Sciatic nerve (tissue), 2 donors: Measurements from ENCODE around the gene TMEM128. TPM values are rescaled to one million over a fixed set of nuclear protein-coding genes. Genes with fewer than 3 reads are reported as not detected.
"Not testable (repeated sequence)": the region's sequence is repeated elsewhere in the genome, so short reads cannot be mapped to it uniquely, and the experiment has no call there.

Source experiments
- ATAC-seq: fragments of 200-7000 bp; cut with Tn5 transposase; one replicate; pipeline ENCODE4 v1.9.1; 2020; ENCODE audit warnings: mild to moderate bottlenecking, moderate library complexity
- DNase-seq: peaks from one replicate; pipeline ENCODE4 v3.0.0-alpha.2; 2020; ENCODE audit warnings: low spot score
- intact Hi-C: fragments of 100-400 bp; cut with DNase I; formaldehyde crosslinking; loops from one replicate; pipeline ENCODE4 v1.14.2; 2022
- total RNA-seq: library from RNA; stranded (reverse); fragmentation: NEBNext Ultra II Directional; extraction: Animal tissue kit (Norgen Biotek cat#: 25700); gene quantifications from one replicate; pipeline ENCODE4 v1.2.1, GENCODE V29; 2021
- donor health status: DM: no; HTN: no; CAD: no.
- donor health status: DM: no; HTN: no; CAD: no.

TMEM128 gene
- total RNA-seq, 1 donor from 2014 or later = 21.1 TPM

- no peak for ATAC-seq
- intact Hi-C loops = no loop called here
- no peak for DNase-seq
These were observed 41.8 kb downstream of the TMEM128 start for GRCh38 chr4:4206204-4206603.

DNA sequence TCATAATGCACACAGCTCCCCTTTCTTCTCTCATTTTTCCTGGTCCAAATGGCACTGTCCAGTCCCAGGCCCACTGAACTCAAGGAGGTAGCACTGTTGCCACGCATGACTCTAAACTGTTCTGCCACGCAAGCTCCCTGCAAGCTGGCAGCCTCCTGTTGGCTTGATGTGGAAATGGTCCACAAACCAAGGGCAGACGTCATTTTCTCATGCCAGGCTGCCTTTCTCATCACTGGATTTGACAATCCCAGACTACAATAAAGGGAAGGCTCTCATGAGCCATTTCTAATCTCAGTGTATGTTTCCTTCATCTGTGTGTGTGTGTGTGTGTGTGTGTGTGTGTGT lies 43.6 kb downstream of the TMEM128 start:
- ATAC-seq (no peak), DNase-seq (no peak)
- intact Hi-C loops = no loop called here

DNA sequence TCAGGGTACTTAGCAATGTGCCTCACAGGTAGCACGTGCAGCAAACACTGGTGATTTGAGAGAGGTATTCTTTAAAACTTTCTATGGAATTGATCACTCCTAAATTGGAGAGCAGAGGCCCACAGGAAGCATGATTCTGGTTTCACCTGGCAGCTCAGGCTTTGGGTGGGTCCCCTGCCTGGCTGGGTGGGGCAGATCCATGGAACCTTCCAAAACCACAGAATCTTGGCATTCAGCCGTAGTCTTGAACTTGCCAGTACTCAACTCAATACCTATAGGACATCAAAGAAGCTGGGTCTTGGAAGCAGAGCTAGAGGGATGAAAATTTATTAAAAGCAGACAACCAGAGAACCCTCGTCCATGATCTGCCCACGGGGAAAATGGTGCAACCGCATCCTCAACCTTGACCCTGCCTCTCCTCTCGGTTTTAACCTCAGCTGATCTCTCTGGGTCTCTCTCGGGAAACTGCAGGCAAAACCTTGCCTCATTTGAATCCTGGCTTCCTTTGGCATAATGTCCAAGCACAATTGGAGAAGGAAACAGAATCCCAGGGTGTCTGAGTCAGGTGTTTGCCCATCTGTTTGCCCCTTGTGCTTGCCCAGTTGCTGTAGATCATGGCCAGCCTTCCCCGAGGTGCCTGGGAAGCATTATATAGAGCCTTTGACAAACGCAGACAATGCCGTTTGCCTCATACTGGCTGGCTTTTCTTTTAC lies 44.2 kb downstream of the TMEM128 start:
- no peak for ATAC-seq
- DNase-seq = no peak
- intact Hi-C loops = no loop called here

- DNase-seq (no peak), ATAC-seq (no peak)
- intact Hi-C loops = no loop called here
These were observed 45.5 kb downstream of the TMEM128 start for GRCh38 chr4:4202510-4202909.

DNA sequence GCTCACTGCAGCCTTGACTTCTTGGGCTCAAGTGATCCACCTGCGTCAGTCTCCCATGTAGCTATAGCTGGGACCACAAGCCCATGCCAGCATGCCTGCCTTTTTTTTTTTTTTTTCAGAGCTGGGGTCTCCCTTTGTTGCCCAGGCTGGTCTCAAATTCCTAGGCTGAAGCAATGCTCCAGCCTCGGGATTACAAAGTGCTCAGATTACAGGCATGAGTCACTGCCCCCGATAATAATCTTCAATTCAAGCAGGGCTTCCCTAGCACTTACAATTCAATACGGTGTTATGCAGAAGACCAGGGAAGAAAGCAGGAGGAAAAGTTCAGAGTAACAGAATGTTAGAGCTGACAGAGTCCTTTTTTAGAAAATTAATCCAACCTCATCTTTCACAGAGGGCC lies 47.4 kb downstream of the TMEM128 start:
- no peak for ATAC-seq
- intact Hi-C loops = no loop called here
- no peak for DNase-seq

DNA sequence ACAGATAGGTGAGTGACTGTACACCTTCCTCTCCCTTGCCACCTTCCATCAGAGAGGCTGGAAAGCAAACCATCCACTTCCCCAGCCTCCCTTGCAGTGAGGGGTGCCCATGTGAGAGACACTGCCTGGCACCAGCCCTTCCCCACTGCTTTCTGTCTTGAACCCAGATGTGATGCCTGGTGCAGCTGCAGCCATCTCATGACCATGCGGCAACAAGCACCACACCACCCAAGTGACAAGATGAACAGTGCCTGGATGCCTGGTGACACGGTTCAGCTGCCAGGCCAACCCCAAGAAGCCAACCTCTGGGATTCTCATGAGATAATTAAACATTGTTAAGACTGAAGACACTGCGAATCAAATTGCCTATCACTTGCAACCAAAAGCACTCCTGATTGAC lies 52.7 kb downstream of the TMEM128 start:
- no peak for ATAC-seq
- intact Hi-C loops = no loop called here

GRCh38 chr4:4188557-4188956 lies 59.5 kb downstream of the TMEM128 start:
- intact Hi-C loops, DNase-seq, ATAC-seq: not testable (repeated sequence)

More for the DNA sequence above, 52.7 kb downstream of the TMEM128 start:
- no peak for DNase-seq

Other genes with a start within 250 kb of the TMEM128 start
- not detected for gene OTOP1, start 21.3 kb downstream of the TMEM128 start, total RNA-seq
- 12.7 TPM for gene LYAR, start 41.9 kb upstream of the TMEM128 start, total RNA-seq
- gene ZBTB49, start 42.0 kb upstream of the TMEM128 start, total RNA-seq = 12.3 TPM
- 12.2 TPM for gene NSG1, start 138.9 kb upstream of the TMEM128 start, total RNA-seq